22Rv1 (cell line): Measurements from ENCODE around the gene ATG2B.
A peak's percentile ranks its signal among the peaks of the same experiment; 100 is the strongest.

Source experiments
- H3K27ac ChIP-seq: fragments of 450-650 bp; 2 replicates; pipeline ENCODE4 v1.5.1; 2017
- ZFX ChIP-seq: fragments of 450-650 bp; IDR thresholded peaks from 2 replicates; pipeline ENCODE4 v1.6.1; 2017; ENCODE audit warnings: antibody characterized with exemption, borderline replicate concordance
- TF ChIP-seq, protein P1 (sequence below): fragments of 450-650 bp; IDR thresholded peaks from 2 replicates; pipeline ENCODE4 v1.5.1; 2017; ENCODE audit warnings: mild to moderate bottlenecking

ATG2B gene

GRCh38 chr14:96267916-96268315 is 95.2 kb downstream of the ATG2B start:
- no peak overlapping the region for H3K27ac ChIP-seq
- TF ChIP-seq ZFX: no peak
- TF ChIP-seq, protein P1, sequence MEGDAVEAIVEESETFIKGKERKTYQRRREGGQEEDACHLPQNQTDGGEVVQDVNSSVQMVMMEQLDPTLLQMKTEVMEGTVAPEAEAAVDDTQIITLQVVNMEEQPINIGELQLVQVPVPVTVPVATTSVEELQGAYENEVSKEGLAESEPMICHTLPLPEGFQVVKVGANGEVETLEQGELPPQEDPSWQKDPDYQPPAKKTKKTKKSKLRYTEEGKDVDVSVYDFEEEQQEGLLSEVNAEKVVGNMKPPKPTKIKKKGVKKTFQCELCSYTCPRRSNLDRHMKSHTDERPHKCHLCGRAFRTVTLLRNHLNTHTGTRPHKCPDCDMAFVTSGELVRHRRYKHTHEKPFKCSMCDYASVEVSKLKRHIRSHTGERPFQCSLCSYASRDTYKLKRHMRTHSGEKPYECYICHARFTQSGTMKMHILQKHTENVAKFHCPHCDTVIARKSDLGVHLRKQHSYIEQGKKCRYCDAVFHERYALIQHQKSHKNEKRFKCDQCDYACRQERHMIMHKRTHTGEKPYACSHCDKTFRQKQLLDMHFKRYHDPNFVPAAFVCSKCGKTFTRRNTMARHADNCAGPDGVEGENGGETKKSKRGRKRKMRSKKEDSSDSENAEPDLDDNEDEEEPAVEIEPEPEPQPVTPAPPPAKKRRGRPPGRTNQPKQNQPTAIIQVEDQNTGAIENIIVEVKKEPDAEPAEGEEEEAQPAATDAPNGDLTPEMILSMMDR: no peak

DNA sequence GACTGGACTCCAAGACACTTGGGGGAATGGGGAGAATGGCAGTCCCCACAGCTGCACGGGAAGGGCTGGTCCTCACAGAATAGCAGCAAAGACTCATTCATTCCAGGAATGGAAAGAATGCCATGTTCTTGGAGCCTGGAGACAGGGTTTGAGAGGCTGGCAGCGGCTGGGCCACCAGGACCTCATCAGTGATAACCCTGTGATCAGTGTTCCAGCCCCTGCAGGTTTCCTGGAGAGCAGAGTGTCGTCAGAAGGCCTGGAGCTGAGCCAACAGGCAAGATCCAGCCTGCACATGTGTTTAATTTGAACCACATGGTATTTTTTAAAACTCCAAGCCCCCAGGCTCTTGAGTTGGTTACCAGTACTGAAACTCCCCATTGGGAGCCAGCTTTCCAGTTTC is 95.8 kb downstream of the ATG2B start:
- H3K27ac ChIP-seq: no peak overlapping the region
- no peak for TF ChIP-seq ZFX
- TF ChIP-seq, protein P1: no peak

DNA sequence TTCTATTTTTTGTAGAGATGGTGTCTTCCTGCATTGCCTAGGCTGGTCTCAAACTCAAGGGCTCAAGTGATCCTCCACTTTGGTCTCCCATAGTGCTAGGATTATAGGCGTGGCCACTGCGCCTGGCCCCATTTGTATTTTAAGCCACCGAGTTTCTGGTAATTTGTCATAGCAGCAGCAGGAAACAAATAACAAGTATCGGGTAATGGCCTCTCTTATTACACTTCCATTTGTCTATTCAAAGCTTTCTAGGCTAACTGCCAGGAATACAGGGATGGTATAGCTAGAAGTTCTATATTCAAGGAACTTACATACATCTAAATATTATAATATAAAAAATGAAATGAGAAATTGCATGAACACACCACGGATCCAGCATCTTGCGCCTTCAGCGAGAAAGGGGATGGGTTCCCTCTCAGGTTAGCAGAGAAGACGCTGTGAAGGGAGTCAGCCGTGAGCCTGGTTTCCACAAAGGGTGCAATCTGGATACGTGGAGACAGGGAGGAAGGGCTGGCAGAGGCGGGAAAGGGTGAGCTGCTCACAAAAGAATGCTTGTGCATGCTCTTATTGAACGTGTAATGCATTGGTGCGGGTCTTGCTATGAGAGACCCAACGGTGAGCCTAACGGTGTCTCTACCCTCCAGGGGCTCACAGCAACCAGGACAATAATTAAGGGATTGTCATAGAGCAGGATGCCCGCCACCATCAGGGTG is 97.6 kb downstream of the ATG2B start:
- no peak for TF ChIP-seq ZFX
- TF ChIP-seq, protein P1: no peak
- no peak overlapping the region for H3K27ac ChIP-seq

- TF ChIP-seq, protein P1: 0 out of 2 replicates have a peak, but pooled peaks have one; percentile 18
- TF ChIP-seq ZFX: no peak
- H3K27ac ChIP-seq: no peak overlapping the region
Observed at GRCh38 chr14:96264853-96265252, 98.3 kb downstream of the ATG2B start.

GRCh38 chr14:96264200-96264553 is 99.0 kb downstream of the ATG2B start:
- no peak overlapping the region for H3K27ac ChIP-seq
- TF ChIP-seq, protein P1: no peak
- TF ChIP-seq ZFX: no peak

GRCh38 chr14:96263347-96264199 is 99.6 kb downstream of the ATG2B start:
- TF ChIP-seq, protein P1: no peak
- TF ChIP-seq ZFX: no peak
- no peak overlapping the region for H3K27ac ChIP-seq
